G401 (cell line): ENCODE data around the gene SOX8. TPM values are rescaled to one million over a fixed set of nuclear protein-coding genes. Genes with fewer than 3 reads are reported as not detected.
"Not testable (repeated sequence)": the region's sequence is repeated elsewhere in the genome, so short reads cannot be mapped to it uniquely, and the experiment has no call there.

ENCODE experiments used
- DNase-seq: peaks from one replicate; pipeline ENCODE4 v3.0.0-alpha.2; 2015; ENCODE audit warnings: low spot score
- in situ Hi-C: cut with HindIII; loops from 2 replicates; pipeline ENCODE4 v1.10.0; 2016; ENCODE audit warnings: low sequenced_read_pairs, mixed read lengths
- total RNA-seq: library from RNA; depleted of rRNA; stranded (reverse); fragments of >200 nt; shearing (Covaris generic); gene quantifications from 2 replicates; pipeline ENCODE4 v1.2.3, GENCODE V29; 2014; rRNA removed

The SOX8 gene
- total RNA-seq: 72.7 and 82.6 TPM in 2 replicates

- in situ Hi-C loops: loop anchor here (10.0 kb wide), 1 partner anchor 67 kb away; no protein-coding TSS in a partner anchor
- no peak for DNase-seq
Measured at GRCh38 chr16:981695-982144, at the start of gene SOX8. SOX8 (plus strand) TSS chr16:981770; CDS start chr16:981923, 153 bp downstream.

- DNase-seq: no peak
- in situ Hi-C loops: no loop called here
Measured at GRCh38 chr16:932831-933330, 48.7 kb upstream of the SOX8 start.

GRCh38 chr16:933581-933980 lies 48.0 kb upstream of the SOX8 start:
- in situ Hi-C loops: no loop called here

GRCh38 chr16:934178-934577 lies 47.4 kb upstream of the SOX8 start:
- no peak for DNase-seq
- in situ Hi-C loops: no loop called here

More at GRCh38 chr16:933581-933980, 48.0 kb upstream of the SOX8 start:
- DNase-seq: no peak

- no peak for DNase-seq
- in situ Hi-C loops: no loop called here
Measured at GRCh38 chr16:935684-936083, 45.9 kb upstream of the SOX8 start.

- in situ Hi-C loops: no loop called here
- no peak for DNase-seq
Measured at GRCh38 chr16:937311-937710, 44.3 kb upstream of the SOX8 start.

GRCh38 chr16:937723-938122 lies 43.8 kb upstream of the SOX8 start:
- in situ Hi-C loops: no loop called here
- DNase-seq: no peak

GRCh38 chr16:938136-938535 lies 43.4 kb upstream of the SOX8 start:
- in situ Hi-C loops: no loop called here
- DNase-seq: no peak

- DNase-seq: no peak
- in situ Hi-C loops: no loop called here
Measured at GRCh38 chr16:938752-939151, 42.8 kb upstream of the SOX8 start.

GRCh38 chr16:939311-939710 lies 42.3 kb upstream of the SOX8 start:
- in situ Hi-C loops: no loop called here
- no peak for DNase-seq

GRCh38 chr16:939941-940340 lies 41.6 kb upstream of the SOX8 start:
- DNase-seq: no peak
- in situ Hi-C loops: no loop called here

GRCh38 chr16:942436-943060 lies 39.0 kb upstream of the SOX8 start:
- in situ Hi-C loops: no loop called here
- no peak for DNase-seq

- no peak for DNase-seq
- in situ Hi-C loops: no loop called here
Measured at GRCh38 chr16:943971-944370, 37.6 kb upstream of the SOX8 start.

- in situ Hi-C loops: no loop called here
- DNase-seq: no peak
Measured at GRCh38 chr16:945271-946047, 36.1 kb upstream of the SOX8 start.

GRCh38 chr16:946048-946395 lies 35.5 kb upstream of the SOX8 start:
- in situ Hi-C loops: no loop called here
- no peak for DNase-seq

GRCh38 chr16:947255-947921 lies 34.2 kb upstream of the SOX8 start:
- peak; percentile 64 for DNase-seq
- in situ Hi-C loops: no loop called here

- DNase-seq, in situ Hi-C loops: not testable (repeated sequence)
Measured at GRCh38 chr16:947922-948303, 33.7 kb upstream of the SOX8 start.

- DNase-seq, in situ Hi-C loops: not testable (repeated sequence)
Measured at GRCh38 chr16:948767-949166, 32.8 kb upstream of the SOX8 start.

- DNase-seq: peak; percentile 75
- in situ Hi-C loops: not testable (repeated sequence)
Measured at GRCh38 chr16:950733-951573, 30.6 kb upstream of the SOX8 start.
